A549 (cell line): ENCODE measurements around the gene SET. TPM values are rescaled to one million over a fixed set of nuclear protein-coding genes. Genes with fewer than 3 reads are reported as not detected.
"Not testable (repeated sequence)": the region's sequence is repeated elsewhere in the genome, so short reads cannot be mapped to it uniquely, and the experiment has no call there.

Source experiments
- ATAC-seq, 2 experiments: fragments of 200-7000 bp in 1 of 2; fragments of >200 bp in 1 of 2; cut with Nextera tagmentation in 1 of 2; cut with Tn5 transposase in 1 of 2; 3 replicates each; pipeline versions ENCODE4 v1.8.0 to v1.9.1; 2018 to 2020; ENCODE audit warnings: mild to moderate bottlenecking in 1 of 2, moderate library complexity in 1 of 2
- CTCF ChIA-PET: fragments of 300-600 bp; sonication (Branson Sonifier 250); formaldehyde crosslinking; extraction: SDS; loops from one replicate; lab custom pipeline; 2021; ENCODE audit warnings: antibody characterized with exemption, inconsistent platforms; lab: Yijun Ruan, JAX
- POLR2A ChIA-PET: fragments of 350-600 bp; formaldehyde crosslinking; extraction: SDS; loops from one replicate; lab custom pipeline; 2021; ENCODE audit warnings: antibody characterized with exemption, inconsistent platforms; lab: Yijun Ruan, JAX
- DNase-seq, 2 experiments: peaks; one replicate each; pipeline versions ENCODE4 v3.0.0 to v3.0.0-alpha.2; 2011 to 2016; ENCODE audit warnings: low read depth in 1 of 2, low spot score in 1 of 2
- FAIRE-seq: peaks from 2 replicates; lab custom pipeline; 2011; peaks lifted over from hg19 to GRCh38; lab: Jason Lieb, UNC
- H3K27ac ChIP-seq, 2 experiments: fragments of >200 bp; sonication (Bioruptor Twin); formaldehyde crosslinking; 3 replicates each; pipeline ENCODE4 v1.5.1; 2016 to 2017
- H3K4me1 ChIP-seq: fragments of >200 bp; sonication (Bioruptor Twin); formaldehyde crosslinking; 3 replicates; pipeline ENCODE4 v1.6.1; 2016
- H3K4me2 ChIP-seq: fragments of >200 bp; sonication (Bioruptor Twin); formaldehyde crosslinking; 3 replicates; pipeline ENCODE4 v1.6.1; 2016
- H3K4me3 ChIP-seq: fragments of >200 bp; sonication (Bioruptor Twin); formaldehyde crosslinking; 3 replicates; pipeline ENCODE4 v1.5.1; 2016
- H3K9me3 ChIP-seq: fragments of >200 bp; sonication (Bioruptor Twin); formaldehyde crosslinking; 3 replicates; pipeline ENCODE4 v1.6.1; 2016
- ATOH8 ChIP-seq: fragments of 250-450 bp; sonication (Bioruptor Pico); IDR thresholded peaks from 2 replicates; pipeline ENCODE4 v1.5.0; 2020; ENCODE audit warnings: low read depth, mild to moderate bottlenecking, moderate library complexity
- CBX2 ChIP-seq: fragments of 200-600 bp; sonication (generic); IDR thresholded peaks from 2 replicates; pipeline ENCODE4 v1.6.1; 2016; ENCODE audit warnings: low read depth, mild to moderate bottlenecking, borderline replicate concordance
- CEBPB ChIP-seq, 2 experiments: fragments of >200 bp in 1 of 2; sonication (Bioruptor Twin) in 1 of 2; formaldehyde crosslinking in 1 of 2; IDR thresholded peaks; 2 replicates each; pipeline ENCODE4 v1.6.1; 2012 to 2016
- CTCF ChIP-seq: fragments of >200 bp; sonication (Bioruptor Twin); formaldehyde crosslinking; IDR thresholded peaks from 3 replicates; pipeline ENCODE4 v1.5.1; 2016
- EHMT2 ChIP-seq: fragments of 200-600 bp; sonication (generic); IDR thresholded peaks from 2 replicates; pipeline ENCODE4 v1.6.1; 2016; ENCODE audit warnings: antibody characterized with exemption, low read depth, mild to moderate bottlenecking, moderate library complexity
- ELK1 ChIP-seq: fragments of 150-350 bp; IDR thresholded peaks from 2 replicates; pipeline ENCODE4 v1.6.1; 2014; ENCODE audit warnings: low read depth, mild to moderate bottlenecking, low read length
- FOSB ChIP-seq: fragments of 250-450 bp; sonication (Bioruptor Pico); IDR thresholded peaks from 2 replicates; pipeline ENCODE4 v1.5.0; 2020; ENCODE audit warnings: mild to moderate bottlenecking, moderate library complexity
- FOXS1 ChIP-seq: fragments of 250-450 bp; sonication (Bioruptor Pico); IDR thresholded peaks from 2 replicates; pipeline ENCODE4 v1.5.0; 2020; ENCODE audit warnings: mild to moderate bottlenecking, moderate library complexity
- GATA3 ChIP-seq: IDR thresholded peaks from 2 replicates; pipeline ENCODE4 v1.6.1; 2012; ENCODE audit warnings: borderline replicate concordance
- HMGXB4 ChIP-seq: fragments of 250-450 bp; sonication (Bioruptor Pico); IDR thresholded peaks from 2 replicates; pipeline ENCODE4 v1.5.0; 2021; ENCODE audit warnings: mild to moderate bottlenecking, moderate library complexity, borderline replicate concordance
- HOXB13 ChIP-seq: fragments of 250-450 bp; sonication (Bioruptor Pico); IDR thresholded peaks from 2 replicates; pipeline ENCODE4 v1.5.0; 2020; ENCODE audit warnings: low read depth, mild to moderate bottlenecking, moderate library complexity
- JUN ChIP-seq, 2 experiments: fragments of >200 bp; sonication (Bioruptor Twin); formaldehyde crosslinking; IDR thresholded peaks; 2 replicates in 1 of 2; 3 replicates in 1 of 2; pipeline ENCODE4 v1.6.1; 2016 to 2017
- JUNB ChIP-seq: fragments of >200 bp; sonication (Bioruptor Twin); formaldehyde crosslinking; IDR thresholded peaks from 2 replicates; pipeline ENCODE4 v1.6.1; 2016
- KDM1A ChIP-seq: fragments of 200-600 bp; sonication (generic); IDR thresholded peaks from 2 replicates; pipeline ENCODE4 v1.6.1; 2016; ENCODE audit warnings: low read depth, mild to moderate bottlenecking
- KDM5A ChIP-seq: fragments of 200-600 bp; sonication (generic); IDR thresholded peaks from 2 replicates; pipeline ENCODE4 v1.6.1; 2016; ENCODE audit warnings: antibody characterized with exemption, mild to moderate bottlenecking
- MAX ChIP-seq: IDR thresholded peaks from 2 replicates; pipeline ENCODE4 v1.6.1; 2012
- POLR2AphosphoS2 ChIP-seq: conservative IDR thresholded peaks from 2 replicates; pipeline ENCODE4 v1.6.1; 2012; ENCODE audit warnings: low read length, improper control_type of control experiment, inconsistent platforms
- RAD21 ChIP-seq, 2 experiments: fragments of >200 bp in 1 of 2; sonication (Bioruptor Twin) in 1 of 2; formaldehyde crosslinking in 1 of 2; IDR thresholded peaks in 1 of 2; conservative IDR thresholded peaks in 1 of 2; 2 replicates in 1 of 2; 3 replicates in 1 of 2; pipeline ENCODE4 v1.6.1; 2012 to 2018; ENCODE audit warnings: inconsistent platforms in 1 of 2
- REST ChIP-seq: fragments of 200-600 bp; sonication (generic); IDR thresholded peaks from 2 replicates; pipeline ENCODE4 v1.6.1; 2016; ENCODE audit warnings: antibody characterized with exemption, mild to moderate bottlenecking, moderate library complexity
- SMC3 ChIP-seq: fragments of >200 bp; sonication (Bioruptor Twin); formaldehyde crosslinking; IDR thresholded peaks from 3 replicates; pipeline ENCODE4 v1.6.1; 2018; ENCODE audit warnings: inconsistent platforms
- ZFP36 ChIP-seq: fragments of 450-650 bp; IDR thresholded peaks from 2 replicates; pipeline ENCODE4 v1.6.1; 2014; ENCODE audit warnings: borderline replicate concordance; ENCODE audit not compliant: partially characterized antibody
- WGBS: methylation state at CpG from one replicate; pipeline ENCODE4 v1.1.6; 2017; ENCODE audit errors: missing lambda C conversion rate; 5-methylcytosine and 5-hydroxymethylcytosine counted together
- polyA plus RNA-seq, 4 experiments: library from polyadenylated mRNA; depleted of rRNA in 3 of 4; stranded (reverse); fragments of >200 nt; fragmentation: RNase III in 1 of 4; extraction: RNeasy Plus Mini Kit Qiagen cat#74134 plus additional on column Dnase treatment in 1 of 4; gene quantifications; 2 replicates in 3 of 4; 3 replicates in 1 of 4; pipeline ENCODE4 v1.2.3, GENCODE V29; 2011 to 2017

SET gene
- polyA plus RNA-seq, 2 of the 4 experiments (the other 2 are of a cell fraction): 518 to 538 TPM

GRCh38 chr9:128643519-128644300, 45.3 kb upstream of the SET start:
- ChIA-PET POLR2A (interaction anchor here (1.5 kb wide), 1 partner anchor 8 kb away, joined by 6 read pairs; no protein-coding TSS in a partner anchor), CTCF (interaction anchor here (1.0 to 4.1 kb wide), 3 partner anchors 8 to 174 kb away, joined by 3 to 41 read pairs (median 6); partner anchors contain the start of gene ENDOG)
- Histone ChIP-seq H3K9me3 (no peaks in the 10 kb centered on the region), H3K4me3 (no peak overlapping the region), H3K4me2 (no peak overlapping the region), H3K27ac (peak overlapping the region in 1 of 2 experiments; percentile 64; a peak in 3 of 6 replicates), H3K4me1 (peaks cover 16% of the 10 kb centered on the region)
- TF ChIP-seq EHMT2: no peak
- TF ChIP-seq ATOH8 (CRISPR knock-in tag): no peak
- no peak for TF ChIP-seq POLR2AphosphoS2
- peak; percentile 38 for TF ChIP-seq ZFP36
- no peak for TF ChIP-seq RAD21 (conservative IDR thresholded peaks at IDR 0.05 in 1 of 2, IDR thresholded peaks at IDR 0.05 in 1 of 2)
- ATAC-seq (peak in 1 of 2 experiments; percentile 20; a peak in 3 of 6 replicates), FAIRE-seq (no peak), DNase-seq (no peak)
- WGBS: 76% methylated on average over 12 of the region's 12 CpGs

GRCh38 chr9:128648206-128648605, 40.8 kb upstream of the SET start:
- H3K4me2 ChIP-seq, H3K4me1 ChIP-seq, FAIRE-seq, H3K4me3 ChIP-seq, H3K9me3 ChIP-seq, POLR2A ChIA-PET, H3K27ac ChIP-seq: not testable (repeated sequence)
- DNase-seq: peak in 1 of 2 experiments; percentile 73
- 88% methylated on average over 8 of the region's 9 CpGs for WGBS
- peak; percentile 92 to 95 for ATAC-seq
- TF ChIP-seq CTCF: peak; percentile 43
- peak; percentile 63 to 72 for TF ChIP-seq RAD21 (conservative IDR thresholded peaks at IDR 0.05 in 1 of 2, IDR thresholded peaks at IDR 0.05 in 1 of 2)
- peak; percentile 26; the same call in 1 of the 3 replicates for TF ChIP-seq SMC3
- CTCF ChIA-PET: interaction anchor here (0.7 to 2.3 kb wide), 6 partner anchors 10 to 85 kb away, joined by 3 to 25 read pairs (median 4); no protein-coding TSS in a partner anchor

- FAIRE-seq (no peak), DNase-seq (no peak), ATAC-seq (no peak)
- Histone ChIP-seq H3K27ac (no peak overlapping the region), H3K9me3 (no peaks in the 10 kb centered on the region), H3K4me2 (no peak overlapping the region), H3K4me1 (peaks cover 4% of the 10 kb centered on the region; the same call in 1 of the 3 replicates), H3K4me3 (no peak overlapping the region)
- CTCF ChIA-PET: interaction anchor here (0.7 to 0.9 kb wide), 2 partner anchors 16 to 130 kb away, joined by 3 to 6 read pairs; no protein-coding TSS in a partner anchor
- POLR2A ChIA-PET: interaction anchor here (0.6 kb wide), 1 partner anchor 253 kb away, joined by 4 read pairs; no protein-coding TSS in a partner anchor
- 94% methylated on average over 5 of the region's 5 CpGs for WGBS
- no peak for TF ChIP-seq KDM1A
- TF ChIP-seq KDM5A: no peak
- no peak for TF ChIP-seq HOXB13 (CRISPR knock-in tag)
- no peak for TF ChIP-seq CBX2
- no peak for TF ChIP-seq JUN (IDR thresholded peaks at IDR 0.05)
- no peak for TF ChIP-seq JUNB
- no peak for TF ChIP-seq FOSB (CRISPR knock-in tag)
- TF ChIP-seq FOXS1 (CRISPR knock-in tag): no peak
- no peak for TF ChIP-seq HMGXB4 (CRISPR knock-in tag)
- no peak for TF ChIP-seq GATA3
- TF ChIP-seq REST: no peak
- TF ChIP-seq CEBPB (IDR thresholded peaks at IDR 0.05): no peak
- TF ChIP-seq ELK1: no peak
- no peak for TF ChIP-seq MAX
Measured at GRCh38 chr9:128651798-128652197, 37.2 kb upstream of the SET start.
